GM12878 (cell line): Measurements from ENCODE around the gene OPA1. TPM values are rescaled to one million over a fixed set of nuclear protein-coding genes. Genes with fewer than 3 reads are reported as not detected.

Source experiments
- ATAC-seq: fragments of 200-7000 bp; cut with Tn5 transposase; 3 replicates; pipeline ENCODE4 v1.9.1; 2020; ENCODE audit warnings: mild to moderate bottlenecking, moderate library complexity
- BruUV-seq: library from RNA; stranded (reverse); fragments of 400-500 nt; replicated peaks from 2 replicates; lab custom pipeline; 2021; lab: Mats Ljungman, UMichigan
- CTCF ChIA-PET: fragments of 300-600 bp; sonication (Branson Sonifier 250); formaldehyde crosslinking; extraction: SDS; loops from one replicate; lab custom pipeline; 2021; ENCODE audit warnings: inconsistent platforms; lab: Yijun Ruan, JAX
- POLR2A ChIA-PET: fragments of 350-600 bp; formaldehyde crosslinking; extraction: SDS; loops from one replicate; lab custom pipeline; 2021; ENCODE audit warnings: inconsistent platforms; lab: Charles Lee
- RAD21 ChIA-PET: fragments of 300-600 bp; sonication (Branson Sonifier 250); formaldehyde crosslinking; loops from one replicate; lab custom pipeline; 2023; ENCODE audit warnings: antibody characterized with exemption; ENCODE audit not compliant: unreplicated experiment; lab: Charles Lee
- SMC1A ChIA-PET: fragments of 300-600 bp; sonication (Branson Sonifier 250); formaldehyde crosslinking; loops from one replicate; lab custom pipeline; 2023; ENCODE audit not compliant: unreplicated experiment, uncharacterized antibody; lab: Charles Lee
- DNase-seq: peaks from one replicate; pipeline ENCODE4 v3.0.0-alpha.2; 2011; ENCODE audit warnings: low read depth, low spot score
- FAIRE-seq: peaks from 3 replicates; lab custom pipeline; 2011; peaks lifted over from hg19 to GRCh38; lab: Jason Lieb, UNC
- H2AFZ ChIP-seq: 2 replicates; pipeline ENCODE4 v1.6.0; 2011; ENCODE audit warnings: low read depth, low read length, control low read depth; ENCODE audit not compliant: control insufficient read depth
- H3K27ac ChIP-seq: 2 replicates; pipeline ENCODE4 v1.5.1; 2011; ENCODE audit warnings: control low read depth; ENCODE audit not compliant: control insufficient read depth, insufficient read depth
- H3K27me3 ChIP-seq, 2 experiments: replicated peaks in 1 of 2; 2 replicates each; pipeline versions ENCODE4 v1.6.0 to v1.6.1; 2011; ENCODE audit warnings: low read length in 1 of 2; ENCODE audit not compliant: control insufficient read depth in 2 of 2, insufficient read depth in 2 of 2
- H3K36me3 ChIP-seq, 2 experiments: 2 replicates each; pipeline ENCODE4 v1.5.1; 2011; ENCODE audit warnings: low read length in 1 of 2; ENCODE audit not compliant: control insufficient read depth in 2 of 2, insufficient read depth in 2 of 2
- H3K4me1 ChIP-seq: 2 replicates; pipeline ENCODE4 v1.6.1; 2011; ENCODE audit warnings: mild to moderate bottlenecking, low read length, moderate library complexity, mixed read lengths; ENCODE audit not compliant: control insufficient read depth, insufficient read depth
- H3K4me2 ChIP-seq: 2 replicates; pipeline ENCODE4 v1.6.0; 2011; ENCODE audit warnings: control low read depth; ENCODE audit not compliant: control insufficient read depth, insufficient read depth
- H3K4me3 ChIP-seq: fragments of 200-600 bp; sonication (generic); 2 replicates; pipeline ENCODE4 v1.5.1; 2016
- H3K79me2 ChIP-seq: 2 replicates; pipeline ENCODE4 v1.6.0; 2011; ENCODE audit warnings: low read length; ENCODE audit not compliant: control insufficient read depth, insufficient read depth
- H3K9ac ChIP-seq: 2 replicates; pipeline ENCODE4 v1.8.0; 2011; ENCODE audit warnings: low read length, control low read depth, mixed read lengths; ENCODE audit not compliant: control insufficient read depth, insufficient read depth
- H3K9me3 ChIP-seq: replicated peaks from 3 replicates; pipeline ENCODE4 v1.5.1; 2011; ENCODE audit warnings: mild to moderate bottlenecking, low read length; ENCODE audit not compliant: control insufficient read depth, insufficient read depth
- H4K20me1 ChIP-seq: 2 replicates; pipeline ENCODE4 v1.6.0; 2011; ENCODE audit not compliant: control insufficient read depth, insufficient read depth
- ATF7 ChIP-seq: fragments of 450-650 bp; IDR thresholded peaks from 2 replicates; pipeline ENCODE4 v1.6.1; 2016; ENCODE audit warnings: low read depth, mild to moderate bottlenecking
- IKZF2 ChIP-seq, 2 experiments: fragments of 450-650 bp; IDR thresholded peaks; 2 replicates each; pipeline ENCODE4 v1.6.1; 2017; ENCODE audit warnings: mild to moderate bottlenecking in 2 of 2, moderate library complexity in 2 of 2
- NFXL1 ChIP-seq: fragments of 450-650 bp; IDR thresholded peaks from 2 replicates; pipeline ENCODE4 v1.6.1; 2017; ENCODE audit warnings: antibody characterized with exemption, mild to moderate bottlenecking, borderline replicate concordance
- RCOR1 ChIP-seq: conservative IDR thresholded peaks from 2 replicates; pipeline ENCODE4 v1.6.1; 2012; ENCODE audit warnings: low read depth, low read length, improper control_type of control experiment
- SREBF2 ChIP-seq: IDR thresholded peaks from 2 replicates; pipeline ENCODE4 v1.6.1; 2012; ENCODE audit warnings: mild to moderate bottlenecking, low read length
- WGBS: methylation state at CpG from one replicate; pipeline ENCODE4 v1.1.6; 2016; ENCODE audit warnings: low lambda C conversion rate; ENCODE audit not compliant: insufficient replicate concordance, insufficient coverage; ENCODE audit errors: missing lambda C conversion rate; 5-methylcytosine and 5-hydroxymethylcytosine counted together
- in situ Hi-C: fragments of 300-500 bp; cut with MboI; formaldehyde crosslinking; loops from 9 replicates; pipeline ENCODE4 v1.14.3; 2018; ENCODE audit warnings: mixed read lengths
- intact Hi-C: fragments of 100-400 bp; cut with micrococcal nuclease; formaldehyde crosslinking; loops from one replicate; pipeline ENCODE4 v1.14.2; 2022; ENCODE audit not compliant: unreplicated experiment
- polyA plus RNA-seq, 11 experiments: library from polyadenylated mRNA; depleted of rRNA in 4 of 11; unstranded in 6 of 11; stranded (reverse) in 5 of 11; fragments of >200 nt; fragmentation: Nextera tagmentation in 4 of 11; fragmentation: Illumina TruSeq in 1 of 11; extraction: Ambion mirVana in 4 of 11; extraction: Trizol in 1 of 11; gene quantifications; 1 replicate in 1 of 11; 2 replicates in 10 of 11; pipeline versions ENCODE4 v1.2.1 to v1.2.3, GENCODE V29; 2011 to 2016; ENCODE audit warnings: inconsistent platforms in 2 of 11, missing spikeins in 2 of 11, low read depth in 1 of 11
- total RNA-seq, 4 experiments: library from RNA; depleted of rRNA in 3 of 4; stranded (reverse); fragments of >200 nt in 3 of 4; fragmentation: Illumina TruSeq in 1 of 4; extraction: Trizol in 1 of 4; gene quantifications; 2 replicates each; pipeline versions ENCODE4 v1.2.1 to v1.2.3, GENCODE V29; 2013 to 2021
- TF ChIP-seq, protein P1 (sequence below): IDR thresholded peaks from 2 replicates; pipeline ENCODE4 v1.6.1; 2012; ENCODE audit warnings: low read length, inconsistent platforms

Gene OPA1
- total and polyA plus RNA-seq, 10 of the 15 experiments (the other 5 are each of a cell fraction or from before 2014, with no cell fraction given) = 14.7 to 108 (median 59.3) TPM

GRCh38 chr3:193598202-193598601 is 5.2 kb downstream of the OPA1 start (continued):
- TF ChIP-seq SREBF2 (no peak), IKZF2 (IDR thresholded peaks at IDR 0.05) (no peak), RCOR1 (no peak), ATF7 (no peak)
- TF ChIP-seq, protein P1, sequence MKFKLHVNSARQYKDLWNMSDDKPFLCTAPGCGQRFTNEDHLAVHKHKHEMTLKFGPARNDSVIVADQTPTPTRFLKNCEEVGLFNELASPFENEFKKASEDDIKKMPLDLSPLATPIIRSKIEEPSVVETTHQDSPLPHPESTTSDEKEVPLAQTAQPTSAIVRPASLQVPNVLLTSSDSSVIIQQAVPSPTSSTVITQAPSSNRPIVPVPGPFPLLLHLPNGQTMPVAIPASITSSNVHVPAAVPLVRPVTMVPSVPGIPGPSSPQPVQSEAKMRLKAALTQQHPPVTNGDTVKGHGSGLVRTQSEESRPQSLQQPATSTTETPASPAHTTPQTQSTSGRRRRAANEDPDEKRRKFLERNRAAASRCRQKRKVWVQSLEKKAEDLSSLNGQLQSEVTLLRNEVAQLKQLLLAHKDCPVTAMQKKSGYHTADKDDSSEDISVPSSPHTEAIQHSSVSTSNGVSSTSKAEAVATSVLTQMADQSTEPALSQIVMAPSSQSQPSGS = no peak

- ChIA-PET POLR2A (interaction anchor here (0.7 kb wide), 1 partner anchor 264 kb away, joined by 5 read pairs; no protein-coding TSS in a partner anchor), SMC1A (no interaction called here), RAD21 (no interaction called here), CTCF (interaction anchor here (0.7 kb wide), 1 partner anchor 862 kb away, joined by 3 read pairs; no protein-coding TSS in a partner anchor)
- peaks cover 53% of the 10 kb centered on the region for H3K79me2 ChIP-seq
- H4K20me1 ChIP-seq = no peaks in the 10 kb centered on the region
- H2AFZ ChIP-seq = no peak overlapping the region
- no peaks in the 10 kb centered on the region for H3K9me3 ChIP-seq
- no peak overlapping the region for H3K4me3 ChIP-seq
- intact Hi-C loops = no loop called here
- H3K27ac ChIP-seq = no peak overlapping the region
- TF ChIP-seq NFXL1 = no peak
- TF ChIP-seq, all 136 proteins: peak for 0
- Histone ChIP-seq H3K4me1 (no peaks in the 10 kb centered on the region), H3K27me3 (no peaks in the 10 kb centered on the region), H3K9ac (no peak overlapping the region), H3K4me2 (no peak overlapping the region; the same call in 1 of the 2 replicates), H3K36me3 (peaks cover 0 to 8% of the 10 kb centered on the region in 2 experiments; a peak in 1 of 4 replicates)
- WGBS = 100% methylated on average over 1 of the region's 1 CpG
- FAIRE-seq (no peak), DNase-seq (no peak), ATAC-seq (no peak)
- no TSS peak for BruUV-seq
- in situ Hi-C loops = no loop called here
These were observed 6.4 kb downstream of the OPA1 start for GRCh38 chr3:193599393-193599792.
